Common myeloid progenitor, CD34-positive (primary cell): Measurements from ENCODE around the gene SELL.

Experiments
- CTCF ChIA-PET: fragments of 350-600 bp; sonication (Branson Sonifier 250); formaldehyde crosslinking; loops from one replicate; lab custom pipeline; 2021; ENCODE audit warnings: antibody characterized with exemption; lab: Charles Lee
- POLR2A ChIA-PET: fragments of 350-600 bp; sonication (Branson Sonifier 250); formaldehyde crosslinking; loops from one replicate; lab custom pipeline; 2021; ENCODE audit warnings: antibody characterized with exemption; lab: Charles Lee
- DNase-seq, 3 donors: peaks; one replicate each; pipeline versions ENCODE4 v3.0.0 to v3.0.0-alpha.2; 2013
- H3K27ac ChIP-seq, 2 experiments: 1 replicate in 1 of 2; 2 replicates in 1 of 2; pipeline ENCODE4 v1.7.0; 2013; ENCODE audit warnings: inconsistent platforms in 2 of 2, low read length in 2 of 2, mild to moderate bottlenecking in 2 of 2, low read depth in 1 of 2, moderate library complexity in 1 of 2; ENCODE audit not compliant: severe bottlenecking in 2 of 2, insufficient read depth in 1 of 2, poor library complexity in 1 of 2
- H3K27me3 ChIP-seq, 5 experiments: replicated peaks in 2 of 5; 1 replicate in 3 of 5; 2 replicates in 2 of 5; pipeline versions ENCODE4 v1.6.1 to v1.7.0; 2013; ENCODE audit warnings: low read length in 4 of 5, mild to moderate bottlenecking in 2 of 5, moderate library complexity in 2 of 5, inconsistent platforms in 1 of 5; ENCODE audit not compliant: insufficient read depth in 5 of 5, control insufficient read depth in 4 of 5
- H3K36me3 ChIP-seq, 4 experiments: 1 replicate in 2 of 4; 2 replicates in 2 of 4; pipeline versions ENCODE4 v1.6.1 to v1.7.0; 2013; ENCODE audit warnings: low read length in 3 of 4, control low read depth in 1 of 4, mild to moderate bottlenecking in 1 of 4; ENCODE audit not compliant: control insufficient read depth in 4 of 4, insufficient read depth in 4 of 4
- H3K4me1 ChIP-seq, 4 experiments: 1 replicate in 3 of 4; 2 replicates in 1 of 4; pipeline versions ENCODE4 v1.6.1 to v1.7.1; 2013; ENCODE audit warnings: low read length in 3 of 4, mild to moderate bottlenecking in 3 of 4, control low read depth in 1 of 4, inconsistent platforms in 1 of 4, moderate library complexity in 1 of 4; ENCODE audit not compliant: control insufficient read depth in 4 of 4, insufficient read depth in 4 of 4; ENCODE audit errors: control extremely low read depth in 1 of 4
- H3K4me3 ChIP-seq, 7 experiments: 1 replicate in 4 of 7; 2 replicates in 3 of 7; pipeline versions ENCODE4 v1.5.1 to v1.7.0; 2013; ENCODE audit warnings: mild to moderate bottlenecking in 7 of 7, low read length in 6 of 7, moderate library complexity in 6 of 7, inconsistent platforms in 2 of 7, low read depth in 2 of 7, control low read depth in 1 of 7; ENCODE audit not compliant: insufficient read depth in 4 of 7, control insufficient read depth in 1 of 7; ENCODE audit errors: extremely low read depth in 1 of 7
- H3K9me3 ChIP-seq, 5 experiments: 1 replicate in 4 of 5; 2 replicates in 1 of 5; pipeline versions ENCODE4 v1.6.1 to v1.7.1; 2013; ENCODE audit warnings: low read length in 4 of 5, mild to moderate bottlenecking in 2 of 5, inconsistent platforms in 1 of 5, low read depth in 1 of 5, moderate library complexity in 1 of 5; ENCODE audit not compliant: control insufficient read depth in 4 of 5, insufficient read depth in 2 of 5; ENCODE audit errors: control extremely low read depth in 1 of 5
- WGBS: methylation state at CpG from one replicate; pipeline ENCODE4 v1.1.5; 2013; ENCODE audit not compliant: insufficient coverage; 5-methylcytosine and 5-hydroxymethylcytosine counted together

The SELL gene

DNA sequence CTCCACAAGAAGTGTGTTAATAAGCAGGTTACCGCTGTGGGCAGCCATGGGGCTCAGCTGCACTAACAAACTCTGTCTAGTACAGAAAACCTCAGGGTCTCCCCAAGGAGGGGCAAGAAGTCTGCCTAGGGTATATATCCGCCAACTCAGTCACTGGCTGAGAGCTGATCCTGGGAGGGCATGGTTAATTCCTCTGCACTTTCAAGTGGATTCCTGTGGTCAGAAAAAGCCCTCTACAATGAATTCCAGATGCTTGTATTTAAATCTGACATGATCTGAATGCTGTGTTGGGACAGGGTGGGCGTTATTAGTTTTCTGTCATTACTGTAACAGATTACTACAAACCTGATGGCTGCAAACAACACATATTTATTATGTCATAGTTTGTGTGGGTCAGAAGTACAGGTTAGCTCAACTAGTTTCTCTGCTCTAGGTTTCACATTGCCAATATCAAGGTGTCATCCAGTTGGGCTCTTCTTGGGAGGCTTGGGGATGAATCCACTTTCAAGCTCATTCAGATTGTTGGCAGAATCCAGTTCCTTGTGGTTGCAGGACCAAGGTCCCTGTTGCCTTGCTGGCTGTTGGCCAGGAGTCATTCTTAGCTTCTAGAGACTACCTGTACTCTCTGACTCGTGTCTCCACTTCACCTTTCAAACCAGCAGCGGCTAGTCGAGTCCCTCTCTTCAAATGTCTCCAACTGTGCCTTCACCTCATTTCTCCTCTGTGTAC lies 30.4 kb upstream of the SELL start:
- peaks cover 0 to 2% (median 0%) of the 10 kb centered on the region in 5 experiments for H3K27me3 ChIP-seq
- CTCF ChIA-PET: interaction anchor here (1.2 kb wide), 1 partner anchor 68 kb away, joined by 3 read pairs; no protein-coding TSS in a partner anchor
- DNase-seq: no peak
- no peak overlapping the region for H3K27ac ChIP-seq
- 100% methylated on average over 5 of the region's 6 CpGs for WGBS
- H3K36me3 ChIP-seq: no peaks in the 10 kb centered on the region
- POLR2A ChIA-PET: no interaction called here
- no peaks in the 10 kb centered on the region for H3K4me1 ChIP-seq
- H3K9me3 ChIP-seq: peaks cover 0 to 2% (median 0%) of the 10 kb centered on the region in 5 experiments
- H3K4me3 ChIP-seq: no peak overlapping the region

DNA sequence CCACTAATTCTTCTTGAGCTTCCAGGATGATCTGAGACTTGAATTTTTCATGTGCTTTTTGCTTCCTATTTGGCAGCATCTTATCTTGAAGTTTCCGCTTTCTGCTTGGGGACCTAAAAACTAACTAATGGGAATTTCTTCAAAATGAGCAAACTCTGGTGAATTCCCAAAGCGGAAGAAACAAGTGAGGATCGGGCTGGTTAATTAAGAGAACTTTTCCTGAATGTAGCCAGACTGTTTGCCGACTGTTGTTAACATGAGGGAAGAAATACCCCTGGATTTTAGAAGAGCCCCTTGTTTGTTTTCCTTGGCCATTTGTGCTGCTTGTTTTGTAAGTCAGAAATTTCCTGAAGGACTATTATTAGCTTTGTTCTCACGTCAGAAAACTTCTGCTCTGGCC lies 28.6 kb upstream of the SELL start:
- no peak for DNase-seq
- ChIA-PET CTCF (interaction anchor here (0.7 kb wide), 1 partner anchor 28 kb away, joined by 3 read pairs; no protein-coding TSS in a partner anchor), POLR2A (interaction anchor here (0.6 kb wide), 1 partner anchor 19 kb away, joined by 3 read pairs; no protein-coding TSS in a partner anchor)
- Histone ChIP-seq H3K36me3 (no peaks in the 10 kb centered on the region), H3K27me3 (peaks cover 0 to 2% (median 0%) of the 10 kb centered on the region in 5 experiments), H3K4me1 (no peaks in the 10 kb centered on the region), H3K9me3 (peaks cover 0 to 2% (median 0%) of the 10 kb centered on the region in 5 experiments), H3K27ac (no peak overlapping the region), H3K4me3 (no peak overlapping the region)
- WGBS: 89% methylated on average over 4 of the region's 5 CpGs

DNA sequence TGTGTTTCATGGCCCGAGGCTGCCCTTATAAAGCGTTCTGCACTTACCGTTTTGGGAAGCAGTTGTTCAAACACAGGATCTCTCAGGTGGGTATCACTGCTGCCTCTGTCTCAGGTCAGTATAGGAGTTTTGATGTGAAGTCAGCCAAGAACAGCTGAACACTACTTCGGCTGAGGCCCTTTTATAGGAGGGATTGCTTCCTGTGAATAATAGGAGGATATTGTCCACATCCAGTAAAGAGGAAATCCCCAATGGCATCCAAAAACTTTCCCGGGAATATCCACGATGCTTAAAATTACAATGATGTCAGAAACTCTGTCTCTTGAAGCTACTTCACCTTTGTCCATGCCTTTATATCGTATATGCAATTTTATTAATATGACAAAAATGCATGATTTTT lies 22.5 kb upstream of the SELL start, which contains the start of gene SELE:
TSS of gene SELE (minus strand) at position 156 of the 400 bp plus-strand sequence. CDS start 467 bp downstream, outside the sequence.
- no peaks in the 10 kb centered on the region for H3K36me3 ChIP-seq
- POLR2A ChIA-PET: no interaction called here
- no peaks in the 10 kb centered on the region for H3K9me3 ChIP-seq
- no peak for DNase-seq
- no peak within 1 kb of the TSS for H3K27ac ChIP-seq
- peaks cover 0 to 2% (median 0%) of the 10 kb centered on the region in 5 experiments for H3K27me3 ChIP-seq
- WGBS: 100% methylated on average over 3 of the region's 7 CpGs
- no peak within 1 kb of the TSS for H3K4me3 ChIP-seq
- CTCF ChIA-PET: interaction anchor here (1.1 to 2.1 kb wide), 2 partner anchors 12 to 132 kb away, joined by 3 to 6 read pairs; no protein-coding TSS in a partner anchor
- H3K4me1 ChIP-seq: no peaks in the 10 kb centered on the region

DNA sequence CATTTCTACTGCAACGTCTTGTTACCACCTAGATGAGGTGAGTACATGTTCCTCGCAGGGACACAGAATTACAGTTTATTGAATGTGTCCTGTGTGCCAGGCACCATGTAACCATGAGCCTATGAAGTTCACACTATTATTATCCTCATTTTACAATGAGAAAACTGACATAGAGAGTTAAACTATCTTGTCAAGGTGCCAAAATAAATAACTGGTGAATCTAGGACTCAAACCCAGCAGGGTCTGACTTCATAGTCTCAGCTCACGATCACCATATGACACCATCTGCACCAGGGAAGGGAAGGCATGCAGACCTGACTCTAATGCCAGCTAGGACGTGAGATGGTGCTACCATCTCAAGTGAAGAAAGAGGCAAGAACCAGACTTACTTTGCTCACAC lies 20.0 kb upstream of the SELL start:
- H3K27ac ChIP-seq: no peak overlapping the region
- H3K4me1 ChIP-seq: no peaks in the 10 kb centered on the region
- no peak for DNase-seq
- H3K9me3 ChIP-seq: no peaks in the 10 kb centered on the region
- H3K4me3 ChIP-seq: no peak overlapping the region
- CTCF ChIA-PET: interaction anchor here (1.5 kb wide), 1 partner anchor 129 kb away, joined by 5 read pairs; no protein-coding TSS in a partner anchor
- H3K36me3 ChIP-seq: no peaks in the 10 kb centered on the region
- no CpG with 5 or more reads among the region's 4 CpGs for WGBS
- H3K27me3 ChIP-seq: no peaks in the 10 kb centered on the region
- POLR2A ChIA-PET: no interaction called here

DNA sequence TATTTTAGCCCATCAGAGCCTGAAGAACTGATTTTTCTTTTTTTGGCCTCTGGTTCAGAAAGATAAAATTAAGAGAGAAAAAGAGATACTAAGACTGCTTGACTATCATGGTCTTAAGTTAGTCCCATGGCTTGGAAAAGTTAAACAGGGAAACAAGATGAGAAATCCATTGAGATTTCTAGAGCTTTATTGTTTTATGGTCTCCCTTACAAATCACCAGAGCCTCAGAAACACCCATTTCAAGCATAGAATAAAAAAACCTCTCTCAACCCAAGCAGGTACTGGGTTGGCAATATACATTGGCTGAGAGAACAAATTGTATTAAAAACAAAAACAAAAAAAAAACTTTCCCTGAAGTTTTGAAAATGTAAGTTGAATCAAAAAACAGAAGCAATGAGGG lies 18.6 kb upstream of the SELL start:
- H3K27me3 ChIP-seq: no peaks in the 10 kb centered on the region
- CTCF ChIA-PET: interaction anchor here (0.8 kb wide), 1 partner anchor 128 kb away, joined by 4 read pairs; no protein-coding TSS in a partner anchor
- no peak for DNase-seq
- no peak overlapping the region for H3K27ac ChIP-seq
- POLR2A ChIA-PET: no interaction called here
- no peak overlapping the region for H3K4me3 ChIP-seq
- H3K9me3 ChIP-seq: no peaks in the 10 kb centered on the region
- no peaks in the 10 kb centered on the region for H3K36me3 ChIP-seq
- H3K4me1 ChIP-seq: no peaks in the 10 kb centered on the region

DNA sequence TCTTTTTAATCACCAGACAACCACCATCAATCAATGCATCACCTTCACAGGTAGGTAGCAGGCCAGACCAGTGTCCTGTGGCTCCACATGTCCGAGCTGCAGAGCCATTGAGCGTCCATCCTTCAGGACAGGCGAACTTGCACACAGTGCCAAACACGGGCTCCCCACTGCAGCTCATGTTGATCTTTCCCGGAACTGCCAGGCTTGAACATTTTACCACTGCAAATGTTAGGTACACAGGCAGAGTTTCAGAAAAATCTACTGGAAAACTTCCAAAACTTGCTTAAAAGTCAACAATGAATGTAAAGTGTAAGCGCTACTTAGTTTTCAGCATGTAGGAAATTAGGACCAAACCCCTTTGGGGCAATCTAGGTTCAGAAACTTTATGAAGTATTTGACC lies 15.9 kb upstream of the SELL start:
- H3K4me1 ChIP-seq: peaks cover 0 to 5% (median 0%) of the 10 kb centered on the region in 4 experiments
- CTCF ChIA-PET: interaction anchor here (0.7 to 0.9 kb wide), 2 partner anchors 21 to 82 kb away, joined by 3 read pairs; no protein-coding TSS in a partner anchor

DNA sequence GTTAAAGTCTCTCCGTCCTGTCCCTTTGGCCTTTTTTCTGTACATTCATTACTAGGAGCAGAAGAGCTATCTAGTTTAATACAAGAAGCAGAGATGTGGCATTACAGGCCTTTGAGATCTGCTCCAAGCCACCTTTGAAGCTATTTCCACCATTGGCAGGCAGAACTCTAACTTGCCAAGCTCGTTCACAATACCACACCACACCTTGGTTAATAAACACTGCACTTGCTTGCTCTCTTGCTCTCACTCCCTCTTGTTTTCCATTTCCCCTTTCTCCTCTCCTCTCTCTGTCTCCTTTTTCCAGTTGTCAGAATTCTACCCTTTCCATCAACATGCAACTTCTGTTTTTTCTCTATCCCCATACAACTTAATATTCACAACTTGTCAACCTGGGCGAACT lies 15.4 kb upstream of the SELL start:
- ChIA-PET CTCF (interaction anchor here (0.7 to 0.9 kb wide), 2 partner anchors 21 to 82 kb away, joined by 3 read pairs; no protein-coding TSS in a partner anchor), POLR2A (no interaction called here)
- no peak overlapping the region for H3K4me3 ChIP-seq
- H3K4me1 ChIP-seq: peaks cover 0 to 5% (median 0%) of the 10 kb centered on the region in 4 experiments
- H3K36me3 ChIP-seq: no peaks in the 10 kb centered on the region
- no peak overlapping the region for H3K27ac ChIP-seq
- H3K9me3 ChIP-seq: no peaks in the 10 kb centered on the region
- H3K27me3 ChIP-seq: no peaks in the 10 kb centered on the region
- no peak for DNase-seq
- WGBS: 96% methylated on average over 2 of the region's 3 CpGs

More for the DNA sequence above, 15.9 kb upstream of the SELL start:
- H3K9me3 ChIP-seq: no peaks in the 10 kb centered on the region
- 98% methylated on average over 6 of the region's 6 CpGs for WGBS
- DNase-seq: no peak
- H3K27ac ChIP-seq: no peak overlapping the region
- H3K4me3 ChIP-seq: no peak overlapping the region
- H3K36me3 ChIP-seq: no peaks in the 10 kb centered on the region
- POLR2A ChIA-PET: no interaction called here
- H3K27me3 ChIP-seq: no peaks in the 10 kb centered on the region
